K562 (cell line): ENCODE results near the gene GGA2. TPM values are rescaled to one million over a fixed set of nuclear protein-coding genes. Genes with fewer than 3 reads are reported as not detected.
A peak's percentile ranks its signal among the peaks of the same experiment; 100 is the strongest.

ENCODE experiments used
- ATAC-seq: fragments of 200-7000 bp; cut with Tn5 transposase; 3 replicates; pipeline ENCODE4 v1.9.1; 2020; ENCODE audit warnings: moderate library complexity
- BruUV-seq: library from RNA; stranded (reverse); fragments of 400-500 nt; replicated peaks from 2 replicates; lab custom pipeline; 2021; lab: Mats Ljungman, UMichigan
- CTCF ChIA-PET: fragments of 300-600 bp; formaldehyde crosslinking; extraction: SDS; loops from one replicate; lab custom pipeline; 2021; ENCODE audit warnings: low intra/inter-chr PET ratio; lab: Yijun Ruan, JAX
- POLR2A ChIA-PET: fragments of 300-600, 350-650 bp; sonication (Branson Sonifier 250); formaldehyde crosslinking; extraction: SDS; loops from one replicate; lab custom pipeline; 2021; ENCODE audit warnings: antibody characterized with exemption, inconsistent platforms; lab: Yijun Ruan, JAX
- DNase-seq, 4 experiments: peaks; one replicate each; pipeline versions ENCODE4 v3.0.0 to v3.0.0-alpha.2; 2011 to 2018; ENCODE audit warnings: low spot score in 3 of 4, mixed read lengths in 3 of 4; ENCODE audit errors: extremely low read depth in 1 of 4
- FAIRE-seq: peaks from 2 replicates; lab custom pipeline; 2011; peaks lifted over from hg19 to GRCh38; lab: Jason Lieb, UNC
- H2AFZ ChIP-seq: 2 replicates; pipeline ENCODE4 v1.6.0; 2011; ENCODE audit warnings: low read depth, low read length, control low read depth, inconsistent platforms
- H3K27ac ChIP-seq: fragments of 200-600 bp; 3 replicates; pipeline ENCODE4 v1.8.0; 2011; ENCODE audit warnings: low read depth, mild to moderate bottlenecking, control low read depth, inconsistent platforms, low read length, moderate library complexity, mixed read lengths; ENCODE audit errors: extremely low read depth
- H3K27me3 ChIP-seq, 2 experiments: fragments of 300-600 bp in 1 of 2; 2 replicates in 1 of 2; 3 replicates in 1 of 2; pipeline versions ENCODE4 v1.6.0 to v1.8.0; 2011; ENCODE audit warnings: inconsistent platforms in 2 of 2, low read length in 2 of 2, mild to moderate bottlenecking in 1 of 2, mixed read lengths in 1 of 2, moderate library complexity in 1 of 2; ENCODE audit not compliant: control insufficient read depth in 2 of 2, insufficient read depth in 2 of 2
- H3K36me3 ChIP-seq: fragments of 300-600 bp; 3 replicates; pipeline ENCODE4 v1.8.0; 2011; ENCODE audit warnings: mild to moderate bottlenecking, low read length, inconsistent platforms; ENCODE audit not compliant: control insufficient read depth, insufficient read depth
- H3K4me1 ChIP-seq, 2 experiments: fragments of 200-600 bp in 1 of 2; replicated peaks in 1 of 2; 2 replicates in 1 of 2; 3 replicates in 1 of 2; pipeline versions ENCODE4 v1.5.1 to v1.8.0; 2011; ENCODE audit warnings: inconsistent platforms in 2 of 2, low read length in 2 of 2, mild to moderate bottlenecking in 1 of 2, mixed read lengths in 1 of 2, moderate library complexity in 1 of 2; ENCODE audit not compliant: control insufficient read depth in 2 of 2, insufficient read depth in 2 of 2
- H3K4me2 ChIP-seq: 2 replicates; pipeline ENCODE4 v1.6.1; 2011; ENCODE audit warnings: low read length, control low read depth, inconsistent platforms, mixed read lengths; ENCODE audit not compliant: insufficient read depth
- H3K4me3 ChIP-seq: fragments of 200-600 bp; sonication (generic), shearing (Covaris generic); 2 replicates; pipeline ENCODE4 v1.5.1; 2016; ENCODE audit warnings: control low read depth, inconsistent platforms
- H3K79me2 ChIP-seq: fragments of 200-600 bp; 3 replicates; pipeline ENCODE4 v1.8.0; 2011; ENCODE audit warnings: low read length, inconsistent platforms; ENCODE audit not compliant: control insufficient read depth, insufficient read depth
- H3K9ac ChIP-seq, 2 experiments: 2 replicates each; pipeline versions ENCODE4 v1.6.0 to v1.6.1; 2011; ENCODE audit warnings: low read depth in 2 of 2, low read length in 2 of 2, control low read depth in 1 of 2, inconsistent platforms in 1 of 2, mild to moderate bottlenecking in 1 of 2, mixed read lengths in 1 of 2; ENCODE audit not compliant: insufficient read depth in 1 of 2
- H3K9me1 ChIP-seq: one replicate; pipeline ENCODE4 v1.6.0; 2011; ENCODE audit warnings: inconsistent platforms, mild to moderate bottlenecking, low read length, moderate library complexity; ENCODE audit not compliant: control insufficient read depth, insufficient read depth
- H3K9me3 ChIP-seq: replicated peaks from 2 replicates; pipeline ENCODE4 v1.5.1; 2011; ENCODE audit warnings: low read depth, low read length, inconsistent platforms; ENCODE audit not compliant: control insufficient read depth, insufficient read depth
- H4K20me1 ChIP-seq: replicated peaks from 2 replicates; pipeline ENCODE4 v1.6.1; 2011; ENCODE audit warnings: low read length, inconsistent platforms, mixed read lengths; ENCODE audit not compliant: control insufficient read depth, insufficient read depth
- GABPA ChIP-seq: fragments of 200-800 bp; sonication (Bioruptor generic); conservative IDR thresholded peaks from 2 replicates; pipeline ENCODE4 v1.6.1; 2016; ENCODE audit warnings: low read depth, missing genetic modification characterization, missing compliant biosample characterization
- GABPB2 ChIP-seq: fragments of 250-450 bp; sonication (Bioruptor Pico); conservative IDR thresholded peaks from 2 replicates; pipeline ENCODE4 v1.5.1; 2021; ENCODE audit warnings: mild to moderate bottlenecking
- JUND ChIP-seq, 2 experiments: IDR thresholded peaks; 2 replicates in 1 of 2; 3 replicates in 1 of 2; pipeline ENCODE4 v1.6.1; 2011; ENCODE audit warnings: borderline replicate concordance in 2 of 2, low read depth in 2 of 2, low read length in 2 of 2, improper control_type of control experiment in 1 of 2, missing biosample characterization in 1 of 2, missing genetic modification characterization in 1 of 2, missing genetic modification reagents in 1 of 2
- L3MBTL2 ChIP-seq: fragments of 450-650 bp; IDR thresholded peaks from 2 replicates; pipeline ENCODE4 v1.6.1; 2016; ENCODE audit warnings: mild to moderate bottlenecking, moderate library complexity
- MCM7 ChIP-seq, 2 experiments: fragments of 450-650 bp; IDR thresholded peaks; 2 replicates each; pipeline ENCODE4 v1.6.1; 2016 to 2018
- NFXL1 ChIP-seq: fragments of 450-650 bp; formaldehyde crosslinking; IDR thresholded peaks from 2 replicates; pipeline ENCODE4 v1.4.0; 2021; ENCODE audit warnings: mild to moderate bottlenecking
- NR0B1 ChIP-seq: fragments of 450-650 bp; IDR thresholded peaks from one replicate; pipeline ENCODE4 v1.6.1; 2018; ENCODE audit warnings: mild to moderate bottlenecking, moderate library complexity; ENCODE audit not compliant: partially characterized antibody
- SMARCB1 ChIP-seq: IDR thresholded peaks from 2 replicates; pipeline ENCODE4 v1.6.1; 2011; ENCODE audit warnings: improper control_type of control experiment, low read depth; ENCODE audit not compliant: insufficient read length
- ZNF174 ChIP-seq: fragments of 250-450 bp; sonication (Bioruptor Pico); IDR thresholded peaks from 2 replicates; pipeline ENCODE4 v1.4.0; 2020; ENCODE audit warnings: mild to moderate bottlenecking
- ZNF609 ChIP-seq: sonication (generic); formaldehyde crosslinking; IDR thresholded peaks from 2 replicates; pipeline ENCODE4 v1.8.1; 2023; ENCODE audit warnings: missing genetic modification reagents, mild to moderate bottlenecking, borderline replicate concordance
- WGBS: fragments of 100-300 bp; shearing (Covaris generic); methylation state at CpG from one replicate; pipeline ENCODE4 v1.1.6; 2016; ENCODE audit warnings: low coverage, mixed read lengths; ENCODE audit not compliant: insufficient coverage; ENCODE audit errors: missing lambda C conversion rate; 5-methylcytosine and 5-hydroxymethylcytosine counted together
- in situ Hi-C: fragments of 300-500 bp; cut with MboI; formaldehyde crosslinking; loops from 4 replicates; pipeline ENCODE4 v1.15.0; 2018; ENCODE audit warnings: inconsistent platforms, mixed read lengths
- intact Hi-C: fragments of 100-400 bp; cut with micrococcal nuclease; formaldehyde crosslinking; loops from 2 replicates; pipeline ENCODE4 v1.14.2; 2022
- polyA plus RNA-seq, 8 experiments: library from polyadenylated mRNA; depleted of rRNA in 4 of 8; stranded (reverse) in 5 of 8; unstranded in 3 of 8; fragments of >200 nt; fragmentation: Nextera tagmentation in 2 of 8; fragmentation: Illumina TruSeq in 1 of 8; extraction: Ambion mirVana in 2 of 8; extraction: Trizol in 1 of 8; gene quantifications; 2 replicates each; pipeline versions ENCODE4 v1.2.1 to v1.2.3, GENCODE V29; 2011 to 2014; ENCODE audit warnings: inconsistent platforms in 1 of 8, missing spikeins in 1 of 8
- total RNA-seq, 7 experiments: library from RNA; depleted of rRNA in 6 of 7; stranded (reverse); fragments of >200 nt in 6 of 7; fragmentation: Illumina TruSeq in 2 of 7; extraction: Trizol in 2 of 7; gene quantifications; 2 replicates each; pipeline versions ENCODE4 v1.2.1 to v1.2.3, GENCODE V29; 2011 to 2021; ENCODE audit warnings: low replicate concordance in 1 of 7
- TF ChIP-seq, protein P1 (sequence below): fragments of 450-650 bp; IDR thresholded peaks from 2 replicates; pipeline ENCODE4 v1.6.1; 2017; ENCODE audit warnings: antibody characterized with exemption
- TF ChIP-seq, protein P2 (sequence below): sonication (generic); formaldehyde crosslinking; IDR thresholded peaks from 2 replicates; pipeline ENCODE4 v1.8.0; 2022; ENCODE audit warnings: mild to moderate bottlenecking, missing genetic modification reagents

Gene GGA2
- total and polyA plus RNA-seq, 9 of the 15 experiments (the other 6 are each of a cell fraction or from before 2014, with no cell fraction given), result 11.9 to 133 (median 66.3) TPM

DNA sequence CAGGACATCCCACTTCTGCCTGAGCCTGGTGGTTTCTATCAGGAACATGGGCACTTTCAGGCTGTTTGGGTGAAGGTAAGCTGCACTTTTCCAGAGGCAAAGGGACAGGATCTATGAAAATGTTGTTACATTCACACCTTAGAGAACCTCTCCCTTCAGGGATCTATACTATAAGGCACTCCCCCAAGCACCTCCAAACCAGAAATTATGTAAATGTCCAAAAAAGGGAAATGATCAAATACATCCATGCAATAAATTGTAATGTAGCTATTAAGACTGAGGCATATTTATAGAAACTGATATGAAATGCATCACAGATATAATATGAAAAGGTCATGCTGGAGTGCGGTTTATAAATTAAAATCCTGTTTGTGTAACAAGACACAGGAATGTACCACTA, 34.0 kb downstream of the GGA2 start:
- Histone ChIP-seq H3K4me1 (no peaks in the 10 kb centered on the region), H3K79me2 (no peaks in the 10 kb centered on the region), H3K27me3 (no peaks in the 10 kb centered on the region), H3K4me2 (no peak overlapping the region), H3K9ac (no peak overlapping the region), H3K9me3 (no peaks in the 10 kb centered on the region), H3K4me3 (no peak overlapping the region), H3K27ac (no peak overlapping the region), H3K9me1 (no peaks in the 10 kb centered on the region), H2AFZ (no peak overlapping the region), H4K20me1 (0 out of 2 replicates have a peak, but pooled peaks cover 7% of the 10 kb centered on the region), H3K36me3 (peaks cover 92% of the 10 kb centered on the region)
- intact Hi-C loops, result no loop called here
- TSS peak; percentile 12 for BruUV-seq
- in situ Hi-C loops, result no loop called here
- ChIA-PET CTCF (no interaction called here), POLR2A (interaction anchor here (0.6 to 1.1 kb wide), 2 partner anchors 16 to 34 kb away, joined by 3 read pairs; no protein-coding TSS in a partner anchor)
- FAIRE-seq (no peak), DNase-seq (no peak), ATAC-seq (no peak)
- WGBS, result 93% methylated on average over 1 of the region's 1 CpG
- no peak for TF ChIP-seq NFXL1 (CRISPR knock-in tag)
- TF ChIP-seq ZNF174 (CRISPR knock-in tag), result no peak
- TF ChIP-seq NR0B1, result no peak
- TF ChIP-seq L3MBTL2, result no peak
- TF ChIP-seq ZNF609 (CRISPR knock-in tag), result no peak
- no peak for TF ChIP-seq MCM7 (IDR thresholded peaks at IDR 0.05)
- no peak for TF ChIP-seq SMARCB1
- TF ChIP-seq, protein P1, sequence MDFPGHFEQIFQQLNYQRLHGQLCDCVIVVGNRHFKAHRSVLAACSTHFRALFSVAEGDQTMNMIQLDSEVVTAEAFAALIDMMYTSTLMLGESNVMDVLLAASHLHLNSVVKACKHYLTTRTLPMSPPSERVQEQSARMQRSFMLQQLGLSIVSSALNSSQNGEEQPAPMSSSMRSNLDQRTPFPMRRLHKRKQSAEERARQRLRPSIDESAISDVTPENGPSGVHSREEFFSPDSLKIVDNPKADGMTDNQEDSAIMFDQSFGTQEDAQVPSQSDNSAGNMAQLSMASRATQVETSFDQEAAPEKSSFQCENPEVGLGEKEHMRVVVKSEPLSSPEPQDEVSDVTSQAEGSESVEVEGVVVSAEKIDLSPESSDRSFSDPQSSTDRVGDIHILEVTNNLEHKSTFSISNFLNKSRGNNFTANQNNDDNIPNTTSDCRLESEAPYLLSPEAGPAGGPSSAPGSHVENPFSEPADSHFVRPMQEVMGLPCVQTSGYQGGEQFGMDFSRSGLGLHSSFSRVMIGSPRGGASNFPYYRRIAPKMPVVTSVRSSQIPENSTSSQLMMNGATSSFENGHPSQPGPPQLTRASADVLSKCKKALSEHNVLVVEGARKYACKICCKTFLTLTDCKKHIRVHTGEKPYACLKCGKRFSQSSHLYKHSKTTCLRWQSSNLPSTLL, result no peak
- no peak for TF ChIP-seq GABPB2
- no peak for TF ChIP-seq GABPA
- no peak for TF ChIP-seq JUND (IDR thresholded peaks at IDR 0.05; ENCODE audit: borderline replicate concordance, low read depth, low read length)
- TF ChIP-seq JUND (tag; IDR thresholded peaks at IDR 0.05; ENCODE audit: borderline replicate concordance, low read depth, low read length), result no peak
- TF ChIP-seq, protein P2, sequence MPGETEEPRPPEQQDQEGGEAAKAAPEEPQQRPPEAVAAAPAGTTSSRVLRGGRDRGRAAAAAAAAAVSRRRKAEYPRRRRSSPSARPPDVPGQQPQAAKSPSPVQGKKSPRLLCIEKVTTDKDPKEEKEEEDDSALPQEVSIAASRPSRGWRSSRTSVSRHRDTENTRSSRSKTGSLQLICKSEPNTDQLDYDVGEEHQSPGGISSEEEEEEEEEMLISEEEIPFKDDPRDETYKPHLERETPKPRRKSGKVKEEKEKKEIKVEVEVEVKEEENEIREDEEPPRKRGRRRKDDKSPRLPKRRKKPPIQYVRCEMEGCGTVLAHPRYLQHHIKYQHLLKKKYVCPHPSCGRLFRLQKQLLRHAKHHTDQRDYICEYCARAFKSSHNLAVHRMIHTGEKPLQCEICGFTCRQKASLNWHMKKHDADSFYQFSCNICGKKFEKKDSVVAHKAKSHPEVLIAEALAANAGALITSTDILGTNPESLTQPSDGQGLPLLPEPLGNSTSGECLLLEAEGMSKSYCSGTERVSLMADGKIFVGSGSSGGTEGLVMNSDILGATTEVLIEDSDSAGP, result no peak
